Liver (tissue), 9 donors: ENCODE results near the gene CPNE4. TPM values are rescaled to one million over a fixed set of nuclear protein-coding genes. Genes with fewer than 3 reads are reported as not detected.

Experiments
- DNase-seq: peaks from one replicate; pipeline ENCODE4 v3.0.0-alpha.2; 2017; ENCODE audit warnings: low spot score
- H3K27ac ChIP-seq, 2 donors: one replicate each; pipeline ENCODE4 v1.7.0; 2013; ENCODE audit warnings: inconsistent platforms in 2 of 2, low read length in 2 of 2, control low read depth in 1 of 2, low read depth in 1 of 2, mild to moderate bottlenecking in 1 of 2
- H3K27me3 ChIP-seq, 4 donors: one replicate each; pipeline versions ENCODE4 v1.6.1 to v1.7.0; 2013; ENCODE audit warnings: low read length in 3 of 4, inconsistent platforms in 1 of 4, mild to moderate bottlenecking in 1 of 4, moderate library complexity in 1 of 4; ENCODE audit not compliant: control insufficient read depth in 4 of 4, insufficient read depth in 4 of 4
- H3K36me3 ChIP-seq, 4 donors: one replicate each; pipeline versions ENCODE4 v1.6.1 to v1.7.0; 2013; ENCODE audit warnings: low read length in 3 of 4, mild to moderate bottlenecking in 3 of 4, low read depth in 1 of 4, moderate library complexity in 1 of 4; ENCODE audit not compliant: control insufficient read depth in 4 of 4, insufficient read depth in 3 of 4
- H3K4me1 ChIP-seq, 4 donors: one replicate each; pipeline versions ENCODE4 v1.6.1 to v1.7.0; 2013; ENCODE audit warnings: low read length in 3 of 4, mild to moderate bottlenecking in 3 of 4, moderate library complexity in 1 of 4; ENCODE audit not compliant: control insufficient read depth in 4 of 4, insufficient read depth in 4 of 4
- H3K4me3 ChIP-seq, 3 donors: one replicate each; pipeline versions ENCODE4 v1.6.1 to v1.7.0; 2013; ENCODE audit warnings: low read length in 3 of 3, control low read depth in 1 of 3, low read depth in 1 of 3, mild to moderate bottlenecking in 1 of 3
- H3K9ac ChIP-seq, 2 donors: one replicate each; pipeline ENCODE4 v1.7.0; 2013; ENCODE audit warnings: low read length in 2 of 2, mild to moderate bottlenecking in 2 of 2, moderate library complexity in 2 of 2, control low read depth in 1 of 2, low read depth in 1 of 2
- H3K9me3 ChIP-seq, 4 donors: one replicate each; pipeline versions ENCODE4 v1.6.1 to v1.7.0; 2013; ENCODE audit warnings: low read length in 3 of 4; ENCODE audit not compliant: control insufficient read depth in 4 of 4
- FOXA1 ChIP-seq: IDR thresholded peaks from 2 replicates; pipeline ENCODE4 v1.6.1; 2016; ENCODE audit warnings: antibody characterized with exemption
- FOXA2 ChIP-seq: IDR thresholded peaks from 2 replicates; pipeline ENCODE4 v1.6.1; 2016; ENCODE audit warnings: antibody characterized with exemption
- GABPA ChIP-seq, 2 donors: IDR thresholded peaks in 1 of 2; conservative IDR thresholded peaks in 1 of 2; 2 replicates each; pipeline ENCODE4 v1.6.1; 2016; ENCODE audit warnings: antibody characterized with exemption in 2 of 2, mild to moderate bottlenecking in 1 of 2, moderate library complexity in 1 of 2
- HNF4A ChIP-seq, 2 donors: conservative IDR thresholded peaks; 2 replicates each; pipeline ENCODE4 v1.6.1; 2016; ENCODE audit warnings: antibody characterized with exemption in 2 of 2, mild to moderate bottlenecking in 2 of 2
- HNF4G ChIP-seq: IDR thresholded peaks from 2 replicates; pipeline ENCODE4 v1.6.1; 2016; ENCODE audit warnings: antibody characterized with exemption
- JUND ChIP-seq, 2 donors: IDR thresholded peaks; 2 replicates each; pipeline ENCODE4 v1.6.1; 2016; ENCODE audit warnings: antibody characterized with exemption in 2 of 2
- NR2F2 ChIP-seq: IDR thresholded peaks from 2 replicates; pipeline ENCODE4 v1.6.1; 2016; ENCODE audit warnings: antibody characterized with exemption
- RAD21 ChIP-seq, 2 donors: IDR thresholded peaks; 2 replicates each; pipeline ENCODE4 v1.6.1; 2016; ENCODE audit warnings: antibody characterized with exemption in 2 of 2, mild to moderate bottlenecking in 2 of 2
- RXRA ChIP-seq, 2 donors: IDR thresholded peaks; 2 replicates each; pipeline ENCODE4 v1.6.1; 2017 to 2018; ENCODE audit warnings: antibody characterized with exemption in 2 of 2, mild to moderate bottlenecking in 1 of 2
- SP1 ChIP-seq: IDR thresholded peaks from 2 replicates; pipeline ENCODE4 v1.6.1; 2018; ENCODE audit warnings: antibody characterized with exemption, mild to moderate bottlenecking
- TAF1 ChIP-seq: conservative IDR thresholded peaks from 2 replicates; pipeline ENCODE4 v1.6.1; 2016; ENCODE audit warnings: antibody characterized with exemption, mild to moderate bottlenecking
- YY1 ChIP-seq: IDR thresholded peaks from 2 replicates; pipeline ENCODE4 v1.6.1; 2016; ENCODE audit warnings: antibody characterized with exemption, mild to moderate bottlenecking
- WGBS: extraction: QIAGEN DNeasy Blood & Tissue Kit; methylation state at CpG from one replicate; pipeline ENCODE4 v1.1.7; 2013; 5-methylcytosine and 5-hydroxymethylcytosine counted together
- polyA plus RNA-seq, 2 donors: library from polyadenylated mRNA; stranded (reverse) in 1 of 2; unstranded in 1 of 2; fragments of 200-250 nt in 1 of 2; fragments of >200 nt in 1 of 2; fragmentation: Nextera tagmentation in 1 of 2; extraction: Ambion mirVana in 1 of 2; gene quantifications; one replicate each; pipeline versions ENCODE4 v1.2.1 to v1.2.3, GENCODE V29; 2013 to 2015
- total RNA-seq, 2 donors: library from RNA; depleted of rRNA; stranded (reverse); fragments of >200 nt; gene quantifications; one replicate each; pipeline ENCODE4 v1.2.3, GENCODE V29; 2014
- TF ChIP-seq, protein P1 (sequence below): IDR thresholded peaks from 2 replicates; pipeline ENCODE4 v1.6.1; 2016; ENCODE audit warnings: antibody characterized with exemption
- TF ChIP-seq, protein P2 (sequence below): IDR thresholded peaks from 2 replicates; pipeline ENCODE4 v1.6.1; 2016; ENCODE audit warnings: antibody characterized with exemption
- TF ChIP-seq, protein P3 (sequence below): IDR thresholded peaks from 2 replicates; pipeline ENCODE4 v1.6.1; 2016; ENCODE audit warnings: antibody characterized with exemption, mild to moderate bottlenecking
- TF ChIP-seq, protein P4 (sequence below): IDR thresholded peaks from 2 replicates; pipeline ENCODE4 v1.6.1; 2016; ENCODE audit warnings: antibody characterized with exemption
- TF ChIP-seq, protein P5 (sequence below): fragments of 150-350 bp; IDR thresholded peaks from 2 replicates; pipeline ENCODE4 v1.5.1; 2017; ENCODE audit warnings: improper control_type of control experiment, low read depth, low read length; ENCODE audit not compliant: missing input control
- donor health status: healthy.
- donor health status: healthy.
- donor health status: healthy.
- donor health status: healthy.
- donor health status: healthy.

The CPNE4 gene
- total and polyA plus RNA-seq, 4 donors = under 0.01 to 0.03 TPM; not detected in 2

DNA sequence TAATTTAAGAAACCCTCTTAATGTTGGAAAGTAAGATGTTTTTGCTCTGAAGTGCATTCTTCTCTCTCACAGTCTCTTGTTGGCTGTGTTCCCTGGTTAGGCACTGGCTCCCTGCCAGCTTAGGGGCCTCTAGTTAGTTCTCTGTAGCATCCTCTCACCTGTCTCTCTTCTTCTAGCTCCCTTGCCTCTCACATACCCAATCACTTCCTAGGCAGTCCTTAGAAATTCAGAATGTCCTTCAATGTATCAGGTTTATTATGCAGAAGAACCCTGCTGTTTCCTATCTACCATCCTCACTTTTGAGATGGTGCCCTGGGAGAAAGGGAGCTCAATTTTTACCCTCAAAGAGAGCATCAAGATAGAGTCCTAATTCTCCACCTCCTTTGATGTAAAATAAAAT is 36.2 kb upstream of the CPNE4 start:
- no peak overlapping the region for H3K9ac ChIP-seq
- TF ChIP-seq HNF4G = no peak
- TF ChIP-seq JUND (IDR thresholded peaks at IDR 0.05) = no peak
- no peak for TF ChIP-seq SP1
- no peak for TF ChIP-seq RAD21 (IDR thresholded peaks at IDR 0.05)
- no peak for TF ChIP-seq GABPA (IDR thresholded peaks at IDR 0.05 in 1 of 2, conservative IDR thresholded peaks at IDR 0.05 in 1 of 2)
- TF ChIP-seq, protein P1, sequence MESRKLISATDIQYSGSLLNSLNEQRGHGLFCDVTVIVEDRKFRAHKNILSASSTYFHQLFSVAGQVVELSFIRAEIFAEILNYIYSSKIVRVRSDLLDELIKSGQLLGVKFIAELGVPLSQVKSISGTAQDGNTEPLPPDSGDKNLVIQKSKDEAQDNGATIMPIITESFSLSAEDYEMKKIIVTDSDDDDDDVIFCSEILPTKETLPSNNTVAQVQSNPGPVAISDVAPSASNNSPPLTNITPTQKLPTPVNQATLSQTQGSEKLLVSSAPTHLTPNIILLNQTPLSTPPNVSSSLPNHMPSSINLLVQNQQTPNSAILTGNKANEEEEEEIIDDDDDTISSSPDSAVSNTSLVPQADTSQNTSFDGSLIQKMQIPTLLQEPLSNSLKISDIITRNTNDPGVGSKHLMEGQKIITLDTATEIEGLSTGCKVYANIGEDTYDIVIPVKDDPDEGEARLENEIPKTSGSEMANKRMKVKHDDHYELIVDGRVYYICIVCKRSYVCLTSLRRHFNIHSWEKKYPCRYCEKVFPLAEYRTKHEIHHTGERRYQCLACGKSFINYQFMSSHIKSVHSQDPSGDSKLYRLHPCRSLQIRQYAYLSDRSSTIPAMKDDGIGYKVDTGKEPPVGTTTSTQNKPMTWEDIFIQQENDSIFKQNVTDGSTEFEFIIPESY = no peak
- no peak for TF ChIP-seq TAF1
- TF ChIP-seq, protein P2, sequence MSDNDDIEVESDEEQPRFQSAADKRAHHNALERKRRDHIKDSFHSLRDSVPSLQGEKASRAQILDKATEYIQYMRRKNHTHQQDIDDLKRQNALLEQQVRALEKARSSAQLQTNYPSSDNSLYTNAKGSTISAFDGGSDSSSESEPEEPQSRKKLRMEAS = no peak
- no peak for TF ChIP-seq HNF4A (conservative IDR thresholded peaks at IDR 0.05)
- TF ChIP-seq, protein P3, sequence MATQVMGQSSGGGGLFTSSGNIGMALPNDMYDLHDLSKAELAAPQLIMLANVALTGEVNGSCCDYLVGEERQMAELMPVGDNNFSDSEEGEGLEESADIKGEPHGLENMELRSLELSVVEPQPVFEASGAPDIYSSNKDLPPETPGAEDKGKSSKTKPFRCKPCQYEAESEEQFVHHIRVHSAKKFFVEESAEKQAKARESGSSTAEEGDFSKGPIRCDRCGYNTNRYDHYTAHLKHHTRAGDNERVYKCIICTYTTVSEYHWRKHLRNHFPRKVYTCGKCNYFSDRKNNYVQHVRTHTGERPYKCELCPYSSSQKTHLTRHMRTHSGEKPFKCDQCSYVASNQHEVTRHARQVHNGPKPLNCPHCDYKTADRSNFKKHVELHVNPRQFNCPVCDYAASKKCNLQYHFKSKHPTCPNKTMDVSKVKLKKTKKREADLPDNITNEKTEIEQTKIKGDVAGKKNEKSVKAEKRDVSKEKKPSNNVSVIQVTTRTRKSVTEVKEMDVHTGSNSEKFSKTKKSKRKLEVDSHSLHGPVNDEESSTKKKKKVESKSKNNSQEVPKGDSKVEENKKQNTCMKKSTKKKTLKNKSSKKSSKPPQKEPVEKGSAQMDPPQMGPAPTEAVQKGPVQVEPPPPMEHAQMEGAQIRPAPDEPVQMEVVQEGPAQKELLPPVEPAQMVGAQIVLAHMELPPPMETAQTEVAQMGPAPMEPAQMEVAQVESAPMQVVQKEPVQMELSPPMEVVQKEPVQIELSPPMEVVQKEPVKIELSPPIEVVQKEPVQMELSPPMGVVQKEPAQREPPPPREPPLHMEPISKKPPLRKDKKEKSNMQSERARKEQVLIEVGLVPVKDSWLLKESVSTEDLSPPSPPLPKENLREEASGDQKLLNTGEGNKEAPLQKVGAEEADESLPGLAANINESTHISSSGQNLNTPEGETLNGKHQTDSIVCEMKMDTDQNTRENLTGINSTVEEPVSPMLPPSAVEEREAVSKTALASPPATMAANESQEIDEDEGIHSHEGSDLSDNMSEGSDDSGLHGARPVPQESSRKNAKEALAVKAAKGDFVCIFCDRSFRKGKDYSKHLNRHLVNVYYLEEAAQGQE = no peak
- no peak for TF ChIP-seq RXRA (IDR thresholded peaks at IDR 0.05)
- TF ChIP-seq FOXA1 = no peak
- no peak for TF ChIP-seq NR2F2
- TF ChIP-seq FOXA2 = no peak
- TF ChIP-seq YY1 = no peak
- TF ChIP-seq, protein P4, sequence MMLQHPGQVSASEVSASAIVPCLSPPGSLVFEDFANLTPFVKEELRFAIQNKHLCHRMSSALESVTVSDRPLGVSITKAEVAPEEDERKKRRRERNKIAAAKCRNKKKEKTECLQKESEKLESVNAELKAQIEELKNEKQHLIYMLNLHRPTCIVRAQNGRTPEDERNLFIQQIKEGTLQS = no peak
- TF ChIP-seq, protein P5, sequence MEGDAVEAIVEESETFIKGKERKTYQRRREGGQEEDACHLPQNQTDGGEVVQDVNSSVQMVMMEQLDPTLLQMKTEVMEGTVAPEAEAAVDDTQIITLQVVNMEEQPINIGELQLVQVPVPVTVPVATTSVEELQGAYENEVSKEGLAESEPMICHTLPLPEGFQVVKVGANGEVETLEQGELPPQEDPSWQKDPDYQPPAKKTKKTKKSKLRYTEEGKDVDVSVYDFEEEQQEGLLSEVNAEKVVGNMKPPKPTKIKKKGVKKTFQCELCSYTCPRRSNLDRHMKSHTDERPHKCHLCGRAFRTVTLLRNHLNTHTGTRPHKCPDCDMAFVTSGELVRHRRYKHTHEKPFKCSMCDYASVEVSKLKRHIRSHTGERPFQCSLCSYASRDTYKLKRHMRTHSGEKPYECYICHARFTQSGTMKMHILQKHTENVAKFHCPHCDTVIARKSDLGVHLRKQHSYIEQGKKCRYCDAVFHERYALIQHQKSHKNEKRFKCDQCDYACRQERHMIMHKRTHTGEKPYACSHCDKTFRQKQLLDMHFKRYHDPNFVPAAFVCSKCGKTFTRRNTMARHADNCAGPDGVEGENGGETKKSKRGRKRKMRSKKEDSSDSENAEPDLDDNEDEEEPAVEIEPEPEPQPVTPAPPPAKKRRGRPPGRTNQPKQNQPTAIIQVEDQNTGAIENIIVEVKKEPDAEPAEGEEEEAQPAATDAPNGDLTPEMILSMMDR = no peak
- H3K36me3 ChIP-seq = no peaks in the 10 kb centered on the region
- no peaks in the 10 kb centered on the region for H3K9me3 ChIP-seq
- no peaks in the 10 kb centered on the region for H3K27me3 ChIP-seq
- no peak overlapping the region for H3K4me3 ChIP-seq
- no peak for DNase-seq
- no peaks in the 10 kb centered on the region for H3K4me1 ChIP-seq
- H3K27ac ChIP-seq = no peak overlapping the region

DNA sequence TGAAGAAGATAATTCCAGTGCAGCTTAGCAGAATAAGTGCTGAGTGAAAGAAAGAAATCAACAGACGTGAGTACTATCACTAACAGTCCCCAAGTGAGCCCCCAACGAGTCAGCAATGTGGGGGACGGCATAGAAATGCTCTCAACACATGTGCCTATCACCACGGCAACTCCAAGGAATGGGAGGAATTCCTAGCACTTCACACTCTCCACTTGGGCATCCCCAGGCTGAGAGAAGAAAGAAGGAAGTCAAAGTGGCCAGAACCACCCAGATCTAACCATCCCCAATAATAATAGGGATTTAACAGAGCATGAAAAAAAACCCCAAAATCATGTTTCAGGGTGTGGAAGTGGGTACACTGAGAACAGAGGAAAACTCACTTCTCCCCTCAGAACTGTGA is 29.3 kb upstream of the CPNE4 start:
- Histone ChIP-seq H3K27ac (no peak overlapping the region), H3K4me3 (no peak overlapping the region), H3K9ac (no peak overlapping the region), H3K9me3 (no peaks in the 10 kb centered on the region), H3K36me3 (no peaks in the 10 kb centered on the region), H3K27me3 (peaks cover 0 to 3% (median 0%) of the 10 kb centered on the region in 4 donors), H3K4me1 (no peaks in the 10 kb centered on the region)
- WGBS = 16% methylated on average over 4 of the region's 4 CpGs
- no peak for DNase-seq
- no peak for TF ChIP-seq NR2F2
- TF ChIP-seq FOXA1 = no peak
- no peak for TF ChIP-seq HNF4A (conservative IDR thresholded peaks at IDR 0.05)
- TF ChIP-seq TAF1 = no peak
- TF ChIP-seq GABPA (IDR thresholded peaks at IDR 0.05 in 1 of 2, conservative IDR thresholded peaks at IDR 0.05 in 1 of 2) = no peak
- TF ChIP-seq HNF4G = no peak
- TF ChIP-seq RXRA (IDR thresholded peaks at IDR 0.05) = no peak
- no peak for TF ChIP-seq RAD21 (IDR thresholded peaks at IDR 0.05)
- no peak for TF ChIP-seq FOXA2
- TF ChIP-seq, protein P5 = no peak
- TF ChIP-seq, protein P3 = no peak
- TF ChIP-seq, protein P4 = no peak
